Activated T-helper 1 cell treated with Interleukin-2 at 50 U/mL for 16 hours (primary cell): ENCODE data around the gene GLIS1.

Experiments
- DNase-seq: peaks from one replicate; pipeline ENCODE4 v3.0.0-alpha.2; 2020; ENCODE audit warnings: low read depth

The GLIS1 gene

DNA sequence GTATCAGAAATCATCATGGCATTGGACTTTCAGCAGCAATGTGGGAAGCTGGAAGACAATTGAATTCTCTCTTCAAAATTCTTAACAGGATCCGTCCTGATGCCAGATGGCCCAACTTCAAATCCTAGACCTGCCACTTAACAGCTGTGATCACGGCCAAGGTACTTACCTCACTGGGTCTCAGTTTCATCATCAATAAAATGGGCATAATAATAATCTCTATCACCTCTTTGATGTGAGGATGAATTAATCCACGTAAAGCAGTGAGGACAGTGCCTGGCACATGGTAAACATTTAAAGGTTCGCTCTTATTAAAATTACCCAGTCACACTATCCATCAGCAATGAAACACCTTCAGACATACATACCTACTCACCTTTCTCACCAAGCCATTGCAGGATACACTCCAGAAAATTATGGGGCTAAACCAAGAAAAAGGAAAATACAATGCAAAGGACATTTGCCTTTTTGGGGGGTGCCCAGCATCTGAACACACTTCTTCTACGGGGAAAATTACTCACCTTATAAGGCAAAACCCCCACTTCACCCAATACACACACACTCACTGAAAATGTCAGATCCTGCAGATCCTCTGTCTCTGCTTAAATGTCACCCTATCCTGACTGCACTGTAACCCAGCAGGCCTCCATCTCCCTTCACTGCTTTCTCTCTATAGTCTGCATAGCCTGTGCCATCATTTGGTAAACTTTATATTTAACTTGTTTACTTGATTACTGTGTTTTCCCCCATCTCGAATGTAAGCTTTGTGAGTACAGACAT, 21.7 kb downstream of the GLIS1 start:
- DNase-seq: no peak

GRCh38 chr1:53716150-53716549, 22.8 kb downstream of the GLIS1 start:
- DNase-seq: no peak

DNA sequence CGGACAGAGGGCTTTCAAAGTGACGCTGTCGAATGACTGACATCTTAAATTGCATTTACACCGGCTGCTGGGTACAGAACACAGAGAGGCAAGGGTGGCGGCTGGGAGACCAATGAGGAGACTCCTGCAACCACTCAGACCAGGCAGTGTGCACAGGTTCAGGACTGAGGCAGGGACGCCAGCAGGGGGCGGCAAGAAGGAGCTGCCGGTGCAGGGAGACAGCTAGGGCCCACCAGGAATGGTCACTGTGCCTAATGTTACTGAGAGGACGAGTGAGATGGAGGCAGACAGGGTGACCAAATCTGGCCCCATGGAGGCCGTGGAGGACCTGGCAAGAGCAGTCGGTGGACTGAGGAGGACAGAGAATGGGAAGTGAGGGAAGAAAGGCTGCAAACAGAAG, 23.5 kb downstream of the GLIS1 start:
- DNase-seq: no peak

DNA sequence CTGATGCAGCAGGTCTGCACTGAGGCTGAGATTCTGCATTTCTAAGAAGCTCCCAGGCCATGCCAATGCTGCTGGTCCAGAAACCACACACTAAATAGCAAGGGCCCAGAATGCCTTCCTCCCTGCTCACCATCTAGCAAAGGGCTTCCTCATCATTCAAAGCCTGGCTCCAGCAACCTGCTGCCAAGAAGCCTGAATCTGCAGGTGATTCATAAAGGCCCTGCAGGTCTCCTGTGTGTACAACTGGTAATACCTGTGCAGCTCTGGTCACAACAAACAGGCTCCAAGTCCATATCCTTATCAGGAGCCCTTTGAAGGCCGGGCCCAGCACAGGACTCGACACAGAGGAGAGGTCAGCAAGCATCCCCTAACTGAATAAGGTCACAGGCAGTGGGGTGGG, 26.7 kb downstream of the GLIS1 start:
- no peak for DNase-seq

DNA sequence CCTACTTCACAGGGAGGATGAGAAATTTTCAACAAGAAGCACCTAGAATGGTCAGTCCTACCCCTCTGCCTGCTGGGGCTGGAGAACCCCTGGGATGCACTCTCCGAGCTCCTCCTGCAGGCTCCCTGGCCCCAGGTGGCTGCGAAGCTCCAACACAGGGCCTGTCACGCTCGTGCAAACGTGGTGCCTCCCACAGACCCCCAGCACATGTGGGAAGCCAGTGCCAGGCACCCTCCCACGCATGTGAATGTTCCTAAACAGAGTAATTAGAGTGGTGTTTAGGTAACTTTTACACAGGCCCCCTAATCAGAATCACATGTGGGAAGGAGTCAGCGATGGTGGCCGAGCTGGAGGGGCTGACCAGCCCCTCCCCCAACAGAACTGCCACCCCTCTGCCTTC, 28.4 kb downstream of the GLIS1 start:
- DNase-seq: no peak

DNA sequence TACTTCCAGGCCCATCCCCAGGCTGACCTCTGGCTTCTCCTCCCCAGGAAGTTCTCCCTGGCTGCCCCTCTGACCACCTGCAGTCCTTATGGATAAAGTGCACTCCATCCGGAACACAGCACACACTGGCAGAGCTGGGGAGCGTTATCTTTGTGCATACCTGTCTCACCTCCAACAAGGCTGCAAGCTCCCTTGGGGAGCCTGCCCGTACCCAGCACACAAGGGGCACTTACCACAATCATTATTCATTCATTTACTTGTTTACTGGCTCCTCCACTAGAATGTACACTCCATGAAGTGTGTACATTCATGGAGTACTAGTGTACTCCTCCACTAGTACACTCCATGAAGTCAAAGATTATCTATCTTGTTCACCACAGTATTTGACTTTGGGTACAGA, 30.3 kb downstream of the GLIS1 start:
- no peak for DNase-seq

- no peak for DNase-seq
These were observed 32.6 kb downstream of the GLIS1 start for GRCh38 chr1:53706356-53706755.

GRCh38 chr1:53705446-53706096, 33.4 kb downstream of the GLIS1 start:
- no peak for DNase-seq

GRCh38 chr1:53704804-53705445, 34.0 kb downstream of the GLIS1 start:
- DNase-seq: no peak

GRCh38 chr1:53704304-53704703, 34.7 kb downstream of the GLIS1 start:
- no peak for DNase-seq

- no peak for DNase-seq
These were observed 35.8 kb downstream of the GLIS1 start for GRCh38 chr1:53703174-53703573.

DNA sequence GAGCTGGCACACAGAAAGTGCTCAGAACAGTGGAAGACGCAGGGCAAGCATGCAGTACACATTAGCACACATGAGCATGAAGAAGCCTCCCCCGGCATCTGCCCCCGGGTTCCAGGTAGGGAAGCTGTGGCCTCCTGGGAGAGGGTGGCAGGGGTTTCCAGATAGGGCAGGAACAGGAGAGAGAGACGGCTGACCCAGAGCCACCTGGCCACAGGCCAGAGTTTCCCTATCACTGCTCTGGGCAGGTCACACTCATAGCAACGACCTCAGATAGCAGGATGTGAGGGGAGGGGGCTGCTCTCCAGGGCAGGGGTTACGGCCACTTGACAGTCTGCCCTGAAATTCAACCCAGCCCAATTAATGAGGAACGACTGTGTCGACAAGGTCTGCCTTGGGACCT, 36.6 kb downstream of the GLIS1 start:
- no peak for DNase-seq

GRCh38 chr1:53700776-53701175, 38.2 kb downstream of the GLIS1 start:
- DNase-seq: no peak

- no peak for DNase-seq
These were observed 39.0 kb downstream of the GLIS1 start for GRCh38 chr1:53699981-53700380.

GRCh38 chr1:53698384-53698980, 40.5 kb downstream of the GLIS1 start:
- no peak for DNase-seq

DNA sequence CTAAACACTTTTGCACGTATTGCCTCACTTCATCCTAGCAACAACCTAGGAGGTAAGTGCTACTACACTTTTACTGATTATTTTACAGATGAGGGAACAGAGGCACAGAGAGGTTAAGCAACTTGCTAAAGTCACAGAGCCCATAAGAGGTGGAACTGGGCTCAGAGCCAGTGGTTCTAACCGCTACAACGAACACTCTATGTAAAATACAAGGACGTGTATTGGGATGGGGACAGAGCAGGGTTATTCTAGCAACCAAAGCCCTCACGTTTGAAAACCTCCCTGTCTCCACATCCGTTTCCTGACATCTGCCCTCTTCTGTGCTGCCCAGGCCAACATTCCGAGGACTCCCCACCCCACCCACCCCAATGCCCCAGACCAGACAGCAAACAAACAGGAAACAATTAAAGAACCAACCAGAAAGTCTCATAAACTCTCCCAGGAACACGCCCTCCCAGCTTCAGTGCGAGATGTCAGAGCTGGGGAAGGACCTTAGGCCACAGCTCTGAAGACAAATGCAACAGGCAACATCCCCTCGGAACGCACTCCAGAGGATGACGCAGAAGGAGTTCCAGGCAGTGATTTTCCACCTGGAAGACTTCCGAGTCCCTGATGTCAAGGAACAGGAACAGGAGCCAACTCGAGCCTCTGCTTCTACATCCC, 41.1 kb downstream of the GLIS1 start:
- DNase-seq: no peak

GRCh38 chr1:53696990-53697389, 42.0 kb downstream of the GLIS1 start:
- DNase-seq: no peak

- no peak for DNase-seq
These were observed 42.4 kb downstream of the GLIS1 start for GRCh38 chr1:53696571-53696970.

GRCh38 chr1:53696051-53696450, 42.9 kb downstream of the GLIS1 start:
- no peak for DNase-seq

- DNase-seq: no peak
These were observed 43.8 kb downstream of the GLIS1 start for GRCh38 chr1:53695116-53695515.

DNA sequence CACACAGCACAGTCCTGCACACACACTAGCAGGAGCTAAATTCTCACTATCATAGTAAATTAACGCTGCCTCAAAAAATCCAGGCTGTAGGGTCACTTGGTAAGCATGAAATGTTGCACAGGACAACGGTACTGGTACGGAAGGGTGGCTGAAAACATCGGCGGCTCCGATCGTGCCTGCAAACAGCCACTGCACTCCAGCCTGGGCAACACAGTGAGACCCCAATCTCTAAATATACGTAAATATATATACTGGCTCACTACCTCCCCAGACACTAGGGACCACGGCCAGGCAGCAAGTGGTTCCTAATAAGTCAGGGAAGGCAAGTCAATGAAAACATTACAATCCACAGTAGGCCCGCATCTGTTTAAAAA, 44.3 kb downstream of the GLIS1 start:
- DNase-seq: no peak
